ENCODE results near the gene ITGA2B. TPM values are rescaled to one million over a fixed set of nuclear protein-coding genes. Genes with fewer than 3 reads are reported as not detected.
A peak's percentile ranks its signal among the peaks of the same experiment; 100 is the strongest.

Gene ITGA2B
- total and polyA plus RNA-seq, 2 of the 13 experiments (the other 11 are each of a cell fraction or from before 2014, with no cell fraction given): 0.38 to 1.1 TPM

GRCh38 chr17:44363613-44364159 lies 25.8 kb downstream of the ITGA2B start, which contains the start of gene FAM171A2 (continued):
- TF ChIP-seq, protein P1, sequence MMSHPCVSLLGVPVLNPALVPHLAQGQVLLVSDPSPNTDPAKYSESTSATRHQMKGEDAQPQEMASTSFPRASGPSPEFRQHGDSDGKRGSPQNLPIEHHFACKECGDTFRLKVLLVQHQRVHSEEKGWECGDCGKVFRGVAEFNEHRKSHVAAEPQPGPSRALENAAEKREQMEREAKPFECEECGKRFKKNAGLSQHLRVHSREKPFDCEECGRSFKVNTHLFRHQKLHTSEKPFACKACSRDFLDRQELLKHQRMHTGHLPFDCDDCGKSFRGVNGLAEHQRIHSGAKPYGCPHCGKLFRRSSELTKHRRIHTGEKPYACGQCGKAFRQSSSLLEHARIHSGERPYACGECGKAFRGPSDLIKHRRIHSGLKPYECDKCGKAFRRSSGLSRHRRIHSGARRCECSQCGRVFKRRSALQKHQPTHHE (CRISPR knock-in tag; IDR thresholded peaks at IDR 0.05; ENCODE audit: borderline replicate concordance): no peak
- TF ChIP-seq ZNF337 (CRISPR knock-in tag; IDR thresholded peaks at IDR 0.05; ENCODE audit: borderline replicate concordance, low read depth) (no peak), YEATS2 (CRISPR knock-in tag; IDR thresholded peaks at IDR 0.05; ENCODE audit: borderline replicate concordance) (no peak), CTCF (CRISPR knock-in tag; IDR thresholded peaks at IDR 0.05) (peak; percentile 68), NFKBIZ (CRISPR knock-in tag; IDR thresholded peaks at IDR 0.05) (no peak), ZNF678 (CRISPR knock-in tag; IDR thresholded peaks at IDR 0.05) (no peak), ARHGAP35 (CRISPR knock-in tag; IDR thresholded peaks at IDR 0.05; ENCODE audit: borderline replicate concordance) (no peak), ZNF10 (CRISPR knock-in tag; IDR thresholded peaks at IDR 0.05; ENCODE audit: borderline replicate concordance, low read depth) (no peak), REXO4 (CRISPR knock-in tag; IDR thresholded peaks at IDR 0.05; ENCODE audit: borderline replicate concordance) (no peak), FLYWCH1 (CRISPR knock-in tag; IDR thresholded peaks at IDR 0.05) (no peak), GLMP (CRISPR knock-in tag; IDR thresholded peaks at IDR 0.05; ENCODE audit: borderline replicate concordance) (no peak), ZNF773 (CRISPR knock-in tag; IDR thresholded peaks at IDR 0.05; ENCODE audit: borderline replicate concordance) (no peak), TBX3 (IDR thresholded peaks at IDR 0.05; ENCODE audit: borderline replicate concordance) (no peak), SRY (CRISPR knock-in tag; IDR thresholded peaks at IDR 0.05) (peak; percentile 43; the same call in 1 of the 2 replicates), ZNF30 (CRISPR knock-in tag; IDR thresholded peaks at IDR 0.05) (no peak)
- TF ChIP-seq, protein P2, sequence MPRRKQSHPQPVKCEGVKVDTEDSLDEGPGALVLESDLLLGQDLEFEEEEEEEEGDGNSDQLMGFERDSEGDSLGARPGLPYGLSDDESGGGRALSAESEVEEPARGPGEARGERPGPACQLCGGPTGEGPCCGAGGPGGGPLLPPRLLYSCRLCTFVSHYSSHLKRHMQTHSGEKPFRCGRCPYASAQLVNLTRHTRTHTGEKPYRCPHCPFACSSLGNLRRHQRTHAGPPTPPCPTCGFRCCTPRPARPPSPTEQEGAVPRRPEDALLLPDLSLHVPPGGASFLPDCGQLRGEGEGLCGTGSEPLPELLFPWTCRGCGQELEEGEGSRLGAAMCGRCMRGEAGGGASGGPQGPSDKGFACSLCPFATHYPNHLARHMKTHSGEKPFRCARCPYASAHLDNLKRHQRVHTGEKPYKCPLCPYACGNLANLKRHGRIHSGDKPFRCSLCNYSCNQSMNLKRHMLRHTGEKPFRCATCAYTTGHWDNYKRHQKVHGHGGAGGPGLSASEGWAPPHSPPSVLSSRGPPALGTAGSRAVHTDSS (CRISPR knock-in tag; conservative IDR thresholded peaks at IDR 0.05): no peak
- TF ChIP-seq, protein P3, sequence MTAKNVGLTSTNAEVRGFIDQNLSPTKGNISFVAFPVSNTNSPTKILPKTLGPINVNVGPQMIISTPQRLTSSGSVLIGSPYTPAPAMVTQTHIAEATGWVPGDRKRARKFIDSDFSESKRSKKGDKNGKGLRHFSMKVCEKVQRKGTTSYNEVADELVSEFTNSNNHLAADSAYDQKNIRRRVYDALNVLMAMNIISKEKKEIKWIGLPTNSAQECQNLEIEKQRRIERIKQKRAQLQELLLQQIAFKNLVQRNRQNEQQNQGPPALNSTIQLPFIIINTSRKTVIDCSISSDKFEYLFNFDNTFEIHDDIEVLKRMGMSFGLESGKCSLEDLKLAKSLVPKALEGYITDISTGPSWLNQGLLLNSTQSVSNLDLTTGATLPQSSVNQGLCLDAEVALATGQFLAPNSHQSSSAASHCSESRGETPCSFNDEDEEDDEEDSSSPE (CRISPR knock-in tag; IDR thresholded peaks at IDR 0.05): peak; percentile 76; the same call in 1 of the 2 replicates
- TF ChIP-seq, protein P4, sequence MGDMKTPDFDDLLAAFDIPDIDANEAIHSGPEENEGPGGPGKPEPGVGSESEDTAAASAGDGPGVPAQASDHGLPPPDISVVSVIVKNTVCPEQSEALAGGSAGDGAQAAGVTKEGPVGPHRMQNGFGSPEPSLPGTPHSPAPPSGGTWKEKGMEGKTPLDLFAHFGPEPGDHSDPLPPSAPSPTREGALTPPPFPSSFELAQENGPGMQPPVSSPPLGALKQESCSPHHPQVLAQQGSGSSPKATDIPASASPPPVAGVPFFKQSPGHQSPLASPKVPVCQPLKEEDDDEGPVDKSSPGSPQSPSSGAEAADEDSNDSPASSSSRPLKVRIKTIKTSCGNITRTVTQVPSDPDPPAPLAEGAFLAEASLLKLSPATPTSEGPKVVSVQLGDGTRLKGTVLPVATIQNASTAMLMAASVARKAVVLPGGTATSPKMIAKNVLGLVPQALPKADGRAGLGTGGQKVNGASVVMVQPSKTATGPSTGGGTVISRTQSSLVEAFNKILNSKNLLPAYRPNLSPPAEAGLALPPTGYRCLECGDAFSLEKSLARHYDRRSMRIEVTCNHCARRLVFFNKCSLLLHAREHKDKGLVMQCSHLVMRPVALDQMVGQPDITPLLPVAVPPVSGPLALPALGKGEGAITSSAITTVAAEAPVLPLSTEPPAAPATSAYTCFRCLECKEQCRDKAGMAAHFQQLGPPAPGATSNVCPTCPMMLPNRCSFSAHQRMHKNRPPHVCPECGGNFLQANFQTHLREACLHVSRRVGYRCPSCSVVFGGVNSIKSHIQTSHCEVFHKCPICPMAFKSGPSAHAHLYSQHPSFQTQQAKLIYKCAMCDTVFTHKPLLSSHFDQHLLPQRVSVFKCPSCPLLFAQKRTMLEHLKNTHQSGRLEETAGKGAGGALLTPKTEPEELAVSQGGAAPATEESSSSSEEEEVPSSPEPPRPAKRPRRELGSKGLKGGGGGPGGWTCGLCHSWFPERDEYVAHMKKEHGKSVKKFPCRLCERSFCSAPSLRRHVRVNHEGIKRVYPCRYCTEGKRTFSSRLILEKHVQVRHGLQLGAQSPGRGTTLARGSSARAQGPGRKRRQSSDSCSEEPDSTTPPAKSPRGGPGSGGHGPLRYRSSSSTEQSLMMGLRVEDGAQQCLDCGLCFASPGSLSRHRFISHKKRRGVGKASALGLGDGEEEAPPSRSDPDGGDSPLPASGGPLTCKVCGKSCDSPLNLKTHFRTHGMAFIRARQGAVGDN (CRISPR knock-in tag; IDR thresholded peaks at IDR 0.05): peak; percentile 70; the same call in 1 of the 2 replicates
